SIG-M5 treated with dmso at 0.1 percent for 504 hours (cell line): Measurements from ENCODE around the gene CKLF.

Experiments
- DNase-seq: peaks from one replicate; lab custom pipeline; 2025; ENCODE audit not compliant: unreplicated experiment; lab: John Stamatoyannopoulos, UW

CKLF gene

GRCh38 chr16:66568355-66568754 lies 16.0 kb downstream of the CKLF start:
- DNase-seq, result no peak

- DNase-seq, result no peak
Measured at GRCh38 chr16:66569131-66569530, 16.8 kb downstream of the CKLF start.

GRCh38 chr16:66569827-66570405 lies 17.5 kb downstream of the CKLF start:
- DNase-seq, result no peak

GRCh38 chr16:66572356-66572755 lies 20.0 kb downstream of the CKLF start:
- no peak for DNase-seq

- no peak for DNase-seq
Measured at GRCh38 chr16:66574081-66574480, 21.7 kb downstream of the CKLF start.

- no peak for DNase-seq
Measured at GRCh38 chr16:66574531-66574930, 22.2 kb downstream of the CKLF start.

GRCh38 chr16:66575060-66575459 lies 22.7 kb downstream of the CKLF start:
- DNase-seq, result no peak

GRCh38 chr16:66576296-66576695 lies 23.9 kb downstream of the CKLF start:
- DNase-seq, result no peak

- no peak for DNase-seq
Measured at GRCh38 chr16:66578651-66579531, 26.5 kb downstream of the CKLF start, which contains the start of gene CMTM2. CMTM2 (plus strand) TSS chr16:66579463; CDS start chr16:66579608, 145 bp downstream.

GRCh38 chr16:66580605-66581209 lies 28.3 kb downstream of the CKLF start:
- peak; percentile 12 for DNase-seq

GRCh38 chr16:66581246-66581952 lies 29.0 kb downstream of the CKLF start:
- DNase-seq, result no peak

GRCh38 chr16:66585481-66586239 lies 33.3 kb downstream of the CKLF start:
- DNase-seq, result no peak

GRCh38 chr16:66587881-66588600 lies 35.7 kb downstream of the CKLF start:
- DNase-seq, result no peak

- no peak for DNase-seq
Measured at GRCh38 chr16:66588981-66589713, 36.8 kb downstream of the CKLF start.

GRCh38 chr16:66590322-66590721 lies 37.9 kb downstream of the CKLF start:
- no peak for DNase-seq

- DNase-seq, result no peak
Measured at GRCh38 chr16:66591018-66591417, 38.6 kb downstream of the CKLF start.

GRCh38 chr16:66592241-66592640 lies 39.9 kb downstream of the CKLF start:
- no peak for DNase-seq

GRCh38 chr16:66592814-66593213 lies 40.4 kb downstream of the CKLF start:
- no peak for DNase-seq

- no peak for DNase-seq
Measured at GRCh38 chr16:66594739-66595138, 42.4 kb downstream of the CKLF start.
